SK-N-DZ (cell line): ENCODE results near the gene ARHGAP19.
"Not testable (repeated sequence)": the region's sequence is repeated elsewhere in the genome, so short reads cannot be mapped to it uniquely, and the experiment has no call there.

ENCODE experiments used
- DNase-seq: peaks from one replicate; pipeline ENCODE4 v3.0.0-alpha.2; 2015; ENCODE audit warnings: low spot score

ARHGAP19 gene

DNA sequence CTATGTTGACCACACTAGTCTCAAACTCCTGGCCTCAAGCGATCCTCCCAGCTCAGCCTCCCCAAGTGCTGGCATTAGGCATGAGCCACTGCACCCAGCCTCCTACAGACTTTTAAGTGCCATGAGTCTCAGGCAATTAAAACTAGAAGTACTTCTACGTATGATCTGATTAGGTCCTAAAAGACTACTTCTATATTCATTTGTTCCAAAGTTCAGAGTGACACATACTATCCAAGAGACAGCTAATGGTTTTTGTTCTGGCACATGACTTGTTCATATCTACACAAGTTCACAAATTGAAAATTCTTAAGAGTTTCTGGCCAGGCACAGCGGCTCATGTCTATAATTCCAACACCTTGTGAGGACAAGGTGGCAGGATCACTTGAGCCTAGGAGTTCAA, 11.7 kb downstream of the ARHGAP19 start:
- DNase-seq = no peak

DNA sequence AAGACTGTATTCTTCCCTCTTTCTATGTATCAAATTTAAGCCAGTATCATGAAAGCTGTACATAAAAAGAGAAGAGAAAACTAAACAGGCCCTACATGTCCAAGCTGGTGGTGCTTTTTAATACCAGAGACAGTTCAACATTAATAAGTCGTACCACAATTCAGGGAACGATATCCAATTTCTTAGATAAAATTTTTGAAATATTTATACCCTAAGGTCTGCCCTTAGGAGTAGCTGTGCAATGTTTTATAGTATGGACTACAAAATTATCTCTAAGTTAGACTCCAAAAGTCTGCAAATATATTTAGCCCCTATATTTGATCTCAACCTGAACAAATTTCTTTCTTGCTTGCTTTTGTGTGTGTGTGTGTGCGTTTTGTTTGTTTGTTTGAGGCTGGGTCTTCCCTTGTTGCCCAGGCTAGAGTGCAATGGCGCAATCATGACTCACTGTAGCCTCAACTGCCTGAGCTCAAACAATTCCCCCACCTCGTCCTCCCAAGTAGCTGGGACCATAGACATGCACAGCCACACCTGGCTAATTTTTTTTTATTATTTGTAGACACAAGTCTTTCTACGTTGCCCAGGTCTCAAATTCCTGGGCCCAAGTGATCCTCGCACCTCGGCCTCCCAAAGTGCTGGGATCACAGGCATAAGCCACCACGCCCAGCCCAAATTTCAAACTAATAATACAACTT, 13.2 kb downstream of the ARHGAP19 start:
- no peak for DNase-seq

DNA sequence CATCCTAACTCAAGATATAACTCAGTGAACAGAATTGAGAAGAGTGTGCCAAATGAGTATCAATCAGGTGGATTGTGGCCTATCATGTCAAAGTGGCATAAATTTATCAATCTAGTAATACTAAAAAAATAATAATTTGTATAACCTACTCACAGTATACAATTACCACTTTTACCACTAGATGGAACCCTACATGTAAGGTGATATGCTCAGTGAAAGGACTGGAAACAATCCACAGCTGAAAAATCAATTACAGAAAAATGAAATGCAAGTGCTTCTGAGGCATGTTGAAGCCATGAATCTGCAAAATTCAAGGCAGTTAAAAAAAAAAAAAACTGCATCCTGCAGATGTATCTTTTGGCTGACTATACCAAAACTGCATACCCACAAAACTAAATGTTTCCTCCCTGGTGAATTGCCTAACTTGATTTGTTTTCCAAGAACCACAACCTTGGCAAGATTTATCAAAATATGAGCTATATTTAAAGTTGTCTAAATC, 13.9 kb downstream of the ARHGAP19 start:
- DNase-seq = peak; percentile 73

DNA sequence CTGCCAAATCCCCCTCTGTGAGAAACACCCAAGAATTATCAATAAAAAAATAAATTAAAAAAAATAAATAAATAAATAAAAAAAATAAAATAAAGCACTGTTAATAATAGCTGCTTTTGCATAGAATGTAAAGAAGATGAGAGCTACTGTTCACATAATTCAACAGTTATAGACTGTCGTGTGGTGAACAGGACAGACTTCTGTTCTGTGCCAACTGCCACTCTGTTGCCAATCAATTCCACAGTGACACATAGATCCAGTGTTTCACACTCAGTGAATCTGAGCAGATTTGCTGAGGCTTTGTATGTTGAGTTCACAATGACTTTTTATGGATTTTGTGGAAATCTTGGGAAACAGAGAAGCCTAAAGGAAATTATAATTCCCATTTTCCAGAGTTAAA, 14.9 kb downstream of the ARHGAP19 start:
- no peak for DNase-seq

DNA sequence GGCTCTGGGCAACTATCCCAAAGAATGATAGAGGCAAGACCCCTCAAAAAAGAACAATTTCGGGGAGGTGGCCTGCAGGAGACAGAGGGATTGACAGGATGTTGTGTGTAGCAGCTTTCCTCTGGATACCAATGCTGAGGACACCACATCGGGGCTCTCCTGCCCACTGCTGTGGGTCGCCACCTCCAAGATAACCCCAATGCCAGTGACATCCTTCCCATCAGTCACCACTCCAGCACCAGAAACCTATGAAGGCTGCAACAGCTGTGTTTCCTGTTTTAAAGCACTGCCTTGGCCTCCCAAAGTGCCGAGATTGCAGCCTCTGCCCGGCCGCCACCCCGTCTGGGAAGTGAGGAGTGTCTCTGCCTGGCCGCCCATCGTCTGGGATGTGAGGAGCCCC, 17.6 kb downstream of the ARHGAP19 start:
- DNase-seq = no peak

DNA sequence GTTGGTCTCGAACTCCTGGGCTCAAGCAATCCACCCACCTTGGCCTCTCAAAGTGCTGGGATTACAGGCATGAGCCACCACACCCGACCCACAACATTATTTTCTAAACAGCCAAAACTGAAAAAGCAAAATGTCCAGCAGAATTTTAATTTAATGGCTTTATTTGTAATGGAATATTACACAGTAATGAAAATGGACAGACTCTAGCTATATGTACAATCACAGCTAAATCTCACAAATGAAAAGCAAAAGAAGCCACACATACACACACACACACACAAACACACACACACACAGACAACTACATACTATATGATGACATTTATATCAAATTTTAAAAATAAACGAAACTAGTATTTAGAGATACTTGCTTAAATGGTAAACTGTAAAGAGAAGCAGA, 18.7 kb downstream of the ARHGAP19 start:
- no peak for DNase-seq

DNA sequence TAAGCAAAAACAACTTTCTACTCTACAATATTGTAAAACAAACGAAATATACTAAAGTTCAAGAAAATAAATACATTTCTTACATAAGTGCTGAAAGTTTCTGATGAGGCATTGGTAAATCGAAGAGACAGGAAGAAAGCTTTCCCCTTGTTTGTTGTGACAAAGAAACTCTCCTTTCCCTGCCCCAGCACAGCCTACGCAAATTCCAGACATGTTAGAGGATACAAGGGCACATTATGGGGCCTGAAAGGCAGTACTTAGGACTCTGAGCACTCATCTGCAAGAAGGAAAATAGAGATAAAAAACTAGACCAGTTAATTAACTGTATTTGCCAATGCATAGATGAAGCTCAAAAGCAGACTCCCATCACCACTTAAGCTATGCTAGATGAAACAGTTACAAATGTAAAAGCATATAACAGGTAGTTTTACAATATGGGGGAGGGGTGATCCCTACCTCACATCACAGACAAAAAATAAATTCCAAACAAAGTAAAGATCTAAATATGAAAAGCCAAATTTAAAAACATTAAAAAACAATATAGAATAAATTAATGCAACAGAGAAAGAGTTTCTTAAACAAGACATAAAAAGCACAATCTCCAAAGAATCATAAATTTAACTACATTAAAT, 21.8 kb downstream of the ARHGAP19 start:
- DNase-seq = no peak

DNA sequence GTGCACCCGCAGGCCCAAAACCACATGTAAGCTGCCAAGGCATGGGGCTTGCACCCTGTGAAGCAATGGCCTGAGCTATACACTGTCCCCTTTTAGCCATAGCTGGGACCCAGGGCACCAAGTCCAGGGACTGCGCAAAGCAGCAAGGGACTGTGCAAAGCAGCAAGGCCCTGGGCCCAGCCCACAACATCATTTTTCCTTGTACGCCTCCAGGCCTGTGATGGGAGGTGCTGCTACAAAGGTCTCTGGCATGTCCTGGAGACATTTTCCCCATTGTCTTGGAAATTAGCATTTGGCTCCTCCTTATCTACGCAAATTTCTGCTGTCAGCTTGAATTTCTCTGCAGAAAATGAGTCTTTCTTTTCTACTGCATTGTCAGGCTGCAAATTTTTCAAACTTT, 24.8 kb downstream of the ARHGAP19 start:
- no peak for DNase-seq

DNA sequence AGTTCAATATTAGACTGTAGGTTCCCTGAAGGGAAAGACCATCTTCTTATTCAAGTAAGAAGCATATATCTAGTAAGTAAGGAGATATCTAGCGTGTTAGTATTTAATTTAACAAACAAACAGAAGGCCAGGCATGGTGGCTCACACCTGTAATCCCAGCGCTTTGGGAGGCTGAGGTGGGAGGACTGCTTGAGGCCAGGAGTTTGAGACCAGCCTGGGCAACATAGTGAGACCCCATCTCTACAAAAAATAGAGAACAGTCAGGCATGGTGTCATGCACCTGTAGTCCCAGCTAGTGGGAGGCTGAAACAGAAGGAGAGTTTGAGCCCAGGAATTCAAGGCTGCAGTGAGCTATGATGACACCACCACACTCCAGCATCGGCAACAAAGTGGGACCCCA, 27.3 kb downstream of the ARHGAP19 start:
- DNase-seq = not testable (repeated sequence)

DNA sequence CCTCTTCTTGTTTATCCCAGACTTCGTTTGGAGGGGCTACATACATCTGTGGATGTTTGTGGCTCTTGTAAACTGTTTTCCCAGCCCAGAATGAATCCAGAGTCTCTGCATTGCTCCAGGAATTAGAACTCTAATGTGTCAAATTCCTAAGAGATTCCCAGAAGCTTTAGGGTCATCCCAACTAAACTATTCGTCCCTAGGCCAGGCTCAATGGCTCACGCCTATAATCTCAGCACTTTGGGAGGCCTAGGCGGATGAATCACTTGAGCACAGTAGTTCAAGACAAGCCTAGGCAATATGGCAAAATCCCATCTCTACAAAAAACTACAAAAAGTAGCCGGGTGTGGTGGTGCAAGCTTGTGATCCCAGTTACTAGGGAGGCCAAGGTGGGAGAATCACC, 28.5 kb downstream of the ARHGAP19 start:
- no peak for DNase-seq

DNA sequence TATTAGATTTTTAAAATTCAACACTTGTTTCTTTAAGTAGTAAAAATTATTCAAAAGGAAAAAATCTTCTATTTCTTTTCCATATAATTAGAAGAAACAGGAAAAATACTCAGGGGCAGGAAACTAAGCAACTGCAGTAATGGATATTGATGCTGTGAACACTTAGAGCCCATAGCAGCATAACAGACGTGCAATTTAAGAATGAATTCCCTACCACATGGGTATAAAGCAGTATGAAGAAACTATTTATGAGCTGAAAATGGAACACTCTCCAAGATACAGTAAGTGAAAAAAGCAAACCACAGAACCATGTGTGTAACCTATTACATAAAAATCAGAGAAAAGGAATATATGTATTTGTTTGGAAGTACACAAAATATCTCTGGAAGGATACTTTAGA, 30.8 kb downstream of the ARHGAP19 start:
- no peak for DNase-seq

DNA sequence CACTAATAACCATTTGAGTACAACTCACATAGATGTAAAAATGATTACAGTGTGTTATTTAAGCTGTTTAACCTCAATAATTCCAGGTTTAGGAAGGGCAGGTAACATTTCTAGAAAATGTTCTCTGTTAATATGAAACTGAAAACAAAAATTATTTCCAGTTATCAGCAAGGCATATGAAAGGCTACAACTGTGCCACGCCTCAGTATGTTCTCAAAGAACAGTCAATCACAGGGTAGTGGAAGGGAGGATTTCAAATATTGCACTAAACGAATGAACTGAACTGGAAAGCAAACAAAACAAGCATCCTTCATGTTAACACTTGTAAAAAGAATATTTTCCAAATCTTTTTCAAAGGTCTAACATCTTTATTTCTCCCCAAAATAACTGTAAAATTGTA, 31.3 kb downstream of the ARHGAP19 start:
- DNase-seq = no peak

DNA sequence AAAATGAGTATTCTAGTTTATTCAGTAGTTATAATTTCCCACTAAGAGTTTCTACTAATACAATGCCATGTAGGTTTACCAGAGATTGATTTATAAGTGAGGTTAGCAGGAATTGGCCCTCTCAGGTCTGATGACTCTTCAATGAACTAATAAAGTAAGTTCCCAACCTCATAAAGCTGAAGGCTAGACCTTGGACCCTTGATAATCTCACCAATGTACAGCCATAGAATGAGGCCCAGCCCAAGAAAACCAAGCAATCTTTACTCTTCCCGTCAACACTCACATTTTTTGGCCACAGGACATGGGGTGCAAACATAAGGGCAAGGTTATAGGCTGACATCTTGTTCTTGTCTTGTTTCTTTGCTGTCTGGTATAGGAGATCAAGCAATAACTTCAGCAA, 33.3 kb downstream of the ARHGAP19 start:
- no peak for DNase-seq

DNA sequence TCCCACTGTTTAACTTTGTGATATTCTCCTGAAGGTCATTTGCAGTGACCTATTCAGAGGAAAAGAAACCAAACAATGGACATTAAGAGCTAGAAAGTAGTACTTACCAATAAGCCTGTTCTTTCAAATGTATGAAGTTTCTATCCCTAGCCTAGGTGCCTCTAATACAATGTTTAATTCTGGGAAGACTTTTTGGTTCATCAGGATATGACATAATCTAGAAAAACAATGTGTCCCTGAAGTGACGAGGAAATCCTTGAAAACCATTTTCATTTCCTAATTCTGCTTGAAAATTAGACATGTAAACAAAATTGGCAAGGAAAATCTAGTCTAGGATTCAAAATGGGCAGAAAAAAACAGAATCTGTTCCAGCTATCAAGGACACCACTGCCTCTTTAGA, 36.1 kb downstream of the ARHGAP19 start:
- DNase-seq = no peak

DNA sequence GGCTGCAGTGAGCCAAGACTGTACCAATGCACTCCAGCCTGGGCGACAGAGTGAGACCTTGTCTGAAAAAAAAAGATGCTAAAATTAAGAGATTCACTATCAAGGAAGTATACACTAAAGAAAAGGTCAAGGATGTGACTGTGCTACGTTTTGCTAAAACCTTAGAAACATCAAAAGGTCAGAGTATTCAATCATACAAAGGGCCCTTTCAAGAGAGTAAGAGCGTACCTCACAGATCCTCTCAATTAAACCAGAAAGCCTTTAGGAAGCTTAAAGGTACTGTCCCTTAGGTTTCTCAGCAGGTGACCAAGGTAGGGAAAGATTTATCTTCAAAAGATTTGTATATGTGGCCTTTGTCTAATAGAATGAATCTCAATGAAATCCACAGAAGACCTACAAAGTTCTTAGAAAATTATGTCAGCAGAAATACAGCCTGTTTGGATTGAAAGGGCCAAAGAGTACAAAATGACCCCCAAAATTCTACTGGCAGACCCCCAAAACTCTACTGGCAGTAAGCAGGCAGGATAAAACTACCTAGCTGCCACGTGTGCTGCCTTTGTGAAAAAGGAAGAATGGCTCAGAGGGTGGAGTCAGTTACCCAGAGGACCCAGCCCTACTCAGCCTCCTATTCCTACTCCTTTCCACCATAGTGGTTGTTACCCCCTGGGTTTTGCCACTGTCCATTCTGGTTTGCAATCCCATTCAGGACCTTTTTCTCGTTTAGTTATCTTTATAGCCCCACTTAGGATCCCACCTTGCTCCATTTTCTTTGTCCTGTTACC, 36.7 kb downstream of the ARHGAP19 start:
- DNase-seq = no peak

DNA sequence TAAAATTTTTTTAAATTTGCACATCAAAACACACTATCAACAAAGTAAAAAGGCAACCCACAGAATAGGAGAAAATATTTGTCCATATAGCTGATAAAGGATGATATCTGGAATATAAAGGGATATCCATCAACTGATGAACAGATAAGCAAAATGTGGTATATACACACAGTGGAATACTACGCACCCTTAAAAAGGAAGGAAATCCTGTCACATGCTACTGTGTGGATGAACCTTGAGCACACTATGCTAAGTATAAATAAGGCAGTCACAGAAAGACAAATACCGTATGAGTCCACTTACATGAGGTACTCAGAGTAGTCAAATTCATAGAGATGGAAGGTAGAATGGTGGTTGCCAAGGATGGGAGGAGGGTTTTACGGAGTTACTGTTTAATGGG, 37.7 kb downstream of the ARHGAP19 start:
- DNase-seq = no peak

DNA sequence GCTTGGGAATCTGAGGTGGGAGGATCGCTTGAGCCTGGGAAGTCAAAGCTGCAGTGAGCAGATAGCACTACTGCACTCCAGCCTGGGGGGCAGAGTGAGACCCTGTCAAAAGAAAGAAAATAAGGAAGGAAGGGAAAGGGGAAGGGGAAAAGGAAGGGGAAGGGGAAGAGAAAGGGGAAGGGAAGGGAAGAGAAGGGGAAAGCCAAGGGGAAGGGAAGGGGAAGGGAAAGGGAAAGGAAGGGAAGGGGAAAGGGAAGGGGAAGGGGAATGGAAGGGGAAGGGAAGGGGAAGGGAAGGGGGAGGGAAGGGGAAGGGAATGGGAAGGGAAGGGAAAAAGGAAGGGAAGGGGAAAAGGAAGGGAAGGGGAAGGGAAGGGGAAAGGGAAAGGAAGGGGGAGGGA, 41.5 kb downstream of the ARHGAP19 start:
- no peak for DNase-seq

DNA sequence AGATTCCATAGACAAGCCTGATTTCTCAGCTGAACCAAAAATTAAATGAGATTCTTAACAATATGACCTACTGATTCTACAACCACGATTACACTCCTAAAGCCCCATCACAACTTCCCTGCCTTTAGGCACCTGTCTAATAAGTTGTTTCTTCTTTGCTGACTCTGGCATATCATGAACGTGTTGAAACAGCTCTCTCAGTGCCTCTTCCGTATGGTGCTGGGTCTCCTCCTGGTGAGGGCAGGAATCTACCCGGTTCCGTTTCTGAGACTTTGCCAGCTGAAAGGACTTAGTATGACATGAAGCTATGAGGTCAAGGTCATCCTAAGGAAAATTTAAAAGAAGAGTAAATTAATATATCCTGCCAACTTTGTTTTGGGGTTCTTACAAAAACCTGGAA, 48.6 kb downstream of the ARHGAP19 start:
- no peak for DNase-seq

DNA sequence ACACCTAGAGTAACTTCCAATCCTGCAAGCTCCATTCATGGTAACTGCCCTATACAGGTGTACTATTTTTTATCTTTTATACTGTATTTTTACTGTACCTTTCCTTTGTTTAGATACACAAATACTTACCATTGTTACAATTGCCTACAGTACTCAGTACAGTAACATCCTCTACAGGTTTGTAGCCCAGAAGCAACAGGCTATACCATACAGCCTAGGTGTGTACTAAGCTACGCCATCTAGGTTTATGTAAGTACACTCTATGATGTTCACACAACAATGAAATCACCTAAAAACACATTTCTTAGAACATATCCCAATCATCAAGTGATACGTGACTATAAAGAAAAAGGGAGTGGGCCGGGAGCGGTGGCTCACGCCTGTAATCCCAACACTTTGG, 53.6 kb downstream of the ARHGAP19 start:
- DNase-seq = no peak

DNA sequence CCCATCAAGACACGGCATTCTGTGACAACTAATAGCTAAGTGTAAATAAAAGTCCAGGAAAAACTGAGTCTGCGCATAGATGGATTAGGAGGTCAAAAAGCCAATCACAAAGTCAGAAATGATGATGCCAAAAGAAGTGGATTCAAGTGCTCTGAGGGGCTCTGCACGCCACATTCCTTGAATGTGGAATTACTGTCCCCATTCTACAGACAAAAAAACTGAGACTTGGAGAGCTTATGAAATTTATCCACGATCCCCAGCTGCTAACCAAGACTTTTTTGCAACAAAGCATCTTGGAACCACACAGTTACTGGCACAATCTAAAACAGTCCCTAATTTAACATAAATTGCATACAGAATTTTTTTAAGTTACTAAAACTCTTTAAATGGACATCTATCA, 57.1 kb downstream of the ARHGAP19 start:
- DNase-seq = no peak

DNA sequence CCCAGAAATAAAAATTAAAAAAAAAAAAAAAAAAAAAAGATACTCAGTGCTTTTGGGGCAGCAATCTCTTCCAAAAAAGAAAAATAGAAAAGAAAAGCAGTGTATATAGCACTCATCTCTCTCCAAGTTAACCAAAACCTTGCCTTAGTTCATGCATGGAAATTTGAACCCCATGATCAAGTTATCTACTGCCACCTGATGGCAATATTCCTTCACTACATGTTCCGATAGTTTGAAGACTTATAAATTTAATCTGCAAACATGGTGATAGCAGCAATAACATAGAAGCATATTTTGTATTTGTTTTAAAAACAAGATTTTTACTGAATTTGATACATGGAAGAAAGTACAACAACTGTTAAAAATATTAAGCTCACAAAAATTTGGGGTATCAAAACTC, 58.0 kb downstream of the ARHGAP19 start:
- peak; percentile 28 for DNase-seq

DNA sequence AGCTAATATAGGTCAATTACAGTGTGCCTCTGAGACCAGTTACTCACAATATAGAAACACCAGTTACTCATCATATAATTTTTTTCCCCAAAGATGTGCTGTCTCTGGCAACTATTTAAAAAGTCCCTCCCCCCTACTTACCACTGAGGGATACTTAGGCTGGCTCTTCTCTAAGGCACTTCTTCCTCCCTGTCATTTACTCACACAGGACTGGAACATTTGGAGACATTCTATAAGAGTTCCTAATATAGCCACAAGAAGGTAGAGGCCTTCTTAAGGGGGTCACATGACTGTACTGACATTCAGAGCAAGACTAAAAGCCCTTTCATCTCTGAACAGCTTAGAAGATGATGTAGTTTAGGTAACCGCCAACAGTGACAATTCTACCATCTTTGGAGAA, 62.3 kb downstream of the ARHGAP19 start:
- no peak for DNase-seq
